ENCODE measurements around the gene NOL12.

Gene NOL12, protein sequence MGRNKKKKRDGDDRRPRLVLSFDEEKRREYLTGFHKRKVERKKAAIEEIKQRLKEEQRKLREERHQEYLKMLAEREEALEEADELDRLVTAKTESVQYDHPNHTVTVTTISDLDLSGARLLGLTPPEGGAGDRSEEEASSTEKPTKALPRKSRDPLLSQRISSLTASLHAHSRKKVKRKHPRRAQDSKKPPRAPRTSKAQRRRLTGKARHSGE

DNA sequence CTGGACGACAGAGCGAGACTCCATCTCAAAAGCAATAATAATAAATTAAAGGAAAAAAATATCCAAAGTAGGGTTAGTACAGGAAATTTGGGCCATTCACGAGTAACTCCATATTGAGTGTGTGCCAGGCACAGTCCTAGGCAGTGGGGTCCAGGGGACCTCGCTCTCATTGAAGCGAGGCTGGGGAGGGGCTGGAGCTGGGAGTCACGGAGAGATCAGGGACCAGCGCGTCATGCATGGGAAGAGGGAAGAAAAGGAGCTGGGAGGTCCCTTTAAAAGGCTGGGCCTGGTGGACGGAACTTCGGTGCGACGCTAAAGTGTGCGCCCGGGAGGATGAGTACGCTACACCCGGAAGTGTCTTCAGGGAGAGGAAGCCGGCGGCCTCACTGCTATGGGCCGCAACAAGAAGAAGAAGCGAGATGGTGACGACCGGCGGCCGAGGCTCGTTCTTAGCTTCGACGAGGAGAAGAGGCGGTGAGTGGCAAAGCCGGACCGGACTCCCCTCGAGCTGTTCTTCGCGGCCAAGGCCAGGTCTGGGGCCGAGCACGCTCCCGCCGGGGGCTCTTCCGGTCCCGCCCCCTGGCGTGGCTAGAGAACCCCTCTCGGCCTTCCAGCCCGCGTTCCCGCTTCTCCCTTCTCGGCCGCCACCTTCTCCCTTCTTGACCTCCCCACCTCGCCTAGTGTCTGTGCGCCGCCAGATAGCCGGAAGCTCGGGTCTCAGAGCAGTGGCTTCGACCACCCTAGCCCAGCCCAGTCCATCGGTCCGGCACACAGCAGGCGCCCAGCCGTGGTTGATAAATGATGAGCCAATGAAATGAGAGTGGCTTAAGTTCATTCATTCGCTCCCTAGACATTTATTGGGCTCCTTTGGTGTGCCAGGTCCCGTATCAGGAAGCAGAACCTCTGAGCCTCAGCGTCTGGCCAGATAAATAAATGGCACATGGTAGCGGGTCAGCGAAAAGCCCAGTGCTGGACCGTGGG lies at the start of gene NOL12:
Gene NOL12, plus strand, starts transcription at position 342 of the 981 bp plus-strand sequence. Its CDS starts 50 bp downstream, at position 392.
- TF ChIP-seq CTCF (IDR thresholded peaks at IDR 0.05; ENCODE audit: extremely low read depth, insufficient read depth, missing control alignments): no peak
- DNase-seq (ENCODE audit: low spot score): peak; percentile 85
- in situ Hi-C loops (cut with MboI; ENCODE audit: low pct_unique_long_range_greater_than_20kb, low sequenced_read_pairs, unreplicated experiment): no loop called here

DNA sequence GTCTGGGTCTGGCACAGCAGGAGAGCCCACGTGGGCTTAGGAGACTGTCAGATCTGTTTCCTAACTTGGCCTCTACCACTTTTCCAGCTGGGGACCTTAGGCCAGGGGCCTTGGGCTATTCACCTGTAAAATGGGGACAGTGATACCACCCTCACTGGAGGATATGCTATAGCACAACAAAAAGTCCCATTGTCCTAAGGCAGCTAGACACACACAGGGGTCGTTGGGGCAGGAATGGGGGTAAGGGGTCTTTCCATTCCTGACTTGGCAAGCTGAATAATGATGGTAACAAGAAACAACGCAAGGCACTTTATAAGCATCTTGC lies 49.2 kb upstream of the NOL12 start:
- in situ Hi-C loops (cut with MboI; ENCODE audit: low pct_unique_long_range_greater_than_20kb, low sequenced_read_pairs, unreplicated experiment): no loop called here
- TF ChIP-seq CTCF (IDR thresholded peaks at IDR 0.05; ENCODE audit: extremely low read depth, insufficient read depth, missing control alignments): no peak
- no peak for DNase-seq (ENCODE audit: low spot score)

- in situ Hi-C loops (cut with MboI; ENCODE audit: low pct_unique_long_range_greater_than_20kb, low sequenced_read_pairs, unreplicated experiment): no loop called here
- TF ChIP-seq CTCF (IDR thresholded peaks at IDR 0.05; ENCODE audit: extremely low read depth, insufficient read depth, missing control alignments): no peak
- no peak for DNase-seq (ENCODE audit: low spot score)
Observed at GRCh38 chr22:37638391-37639069, 47.6 kb upstream of the NOL12 start.

DNA sequence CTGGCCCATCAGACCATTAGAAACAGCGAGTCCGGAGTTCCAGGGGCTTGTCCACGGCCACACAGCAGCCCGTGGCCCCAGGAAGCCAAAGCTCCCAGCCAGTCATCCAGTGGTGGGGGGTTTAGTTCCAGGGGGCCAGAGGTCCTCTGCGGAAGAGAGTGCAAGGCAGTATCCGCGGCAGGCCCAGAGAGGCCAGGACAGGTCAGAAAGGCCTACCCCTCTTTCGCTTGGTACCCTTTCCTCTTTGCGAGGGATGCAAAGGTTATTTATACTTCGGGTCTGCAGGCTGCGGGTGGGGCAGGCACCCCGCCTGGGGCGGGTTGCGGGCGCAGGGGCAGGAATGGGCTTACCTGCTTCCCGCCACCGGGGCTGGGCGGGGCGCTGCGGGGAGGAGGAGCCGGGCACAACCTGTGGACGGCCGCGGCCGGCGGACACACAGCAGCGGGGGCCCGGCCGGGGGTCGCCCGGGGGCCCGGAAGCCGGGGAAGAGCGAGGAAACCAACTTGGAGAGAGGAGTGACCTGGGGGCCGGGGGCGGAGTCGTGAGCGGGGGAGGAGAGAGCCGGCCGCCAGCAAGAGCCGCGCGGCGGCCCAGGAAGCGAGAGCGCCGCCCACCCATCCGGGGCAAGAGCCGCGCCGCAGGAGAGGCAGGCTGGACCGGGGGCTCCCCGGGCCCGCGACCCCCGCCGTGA lies 46.9 kb upstream of the NOL12 start, which contains the start of gene SH3BP1:
Gene SH3BP1, plus strand, starts transcription at position 600 of the 691 bp plus-strand sequence. CDS start 119 bp downstream, outside the sequence.
- in situ Hi-C loops (cut with MboI; ENCODE audit: low pct_unique_long_range_greater_than_20kb, low sequenced_read_pairs, unreplicated experiment): no loop called here
- TF ChIP-seq CTCF (IDR thresholded peaks at IDR 0.05; ENCODE audit: extremely low read depth, insufficient read depth, missing control alignments): peak; percentile 6
- DNase-seq (ENCODE audit: low spot score): peak; percentile 87

GRCh38 chr22:37639771-37640590 lies 46.2 kb upstream of the NOL12 start:
- TF ChIP-seq CTCF (IDR thresholded peaks at IDR 0.05; ENCODE audit: extremely low read depth, insufficient read depth, missing control alignments): no peak
- peak; percentile 71 for DNase-seq (ENCODE audit: low spot score)
- in situ Hi-C loops (cut with MboI; ENCODE audit: low pct_unique_long_range_greater_than_20kb, low sequenced_read_pairs, unreplicated experiment): no loop called here

Data from GM13977 (cell line).